Fibroblast of lung (primary cell): ENCODE measurements around the gene CREB5. TPM values are rescaled to one million over a fixed set of nuclear protein-coding genes. Genes with fewer than 3 reads are reported as not detected.
A peak's percentile ranks its signal among the peaks of the same experiment; 100 is the strongest.

Source experiments
- DNase-seq, 2 donors: peaks; one replicate each; pipeline versions ENCODE4 v3.0.0 to v3.0.0-alpha.2; 2010; ENCODE audit warnings: low read depth in 2 of 2
- H2AFZ ChIP-seq: 2 replicates; pipeline ENCODE4 v1.5.1; 2012; ENCODE audit warnings: low read length, control low read depth, inconsistent platforms
- H3K27ac ChIP-seq: 2 replicates; pipeline ENCODE4 v1.5.1; 2011; ENCODE audit warnings: low read length, control low read depth; ENCODE audit not compliant: insufficient read depth
- H3K27me3 ChIP-seq: 2 replicates; pipeline ENCODE4 v1.5.1; 2011; ENCODE audit warnings: mild to moderate bottlenecking, low read length; ENCODE audit not compliant: control insufficient read depth, insufficient read depth
- H3K36me3 ChIP-seq: 2 replicates; pipeline ENCODE4 v1.5.1; 2011; ENCODE audit warnings: low read length; ENCODE audit not compliant: control insufficient read depth, insufficient read depth
- H3K4me1 ChIP-seq: 2 replicates; pipeline ENCODE4 v1.5.1; 2011; ENCODE audit warnings: low read length; ENCODE audit not compliant: control insufficient read depth, insufficient read depth; ENCODE audit errors: extremely low read depth
- H3K4me2 ChIP-seq: 2 replicates; pipeline ENCODE4 v1.5.1; 2011; ENCODE audit warnings: low read length, control low read depth; ENCODE audit not compliant: insufficient read depth; ENCODE audit errors: extremely low read depth
- H3K4me3 ChIP-seq, 4 experiments: fragments of 200-600 bp in 1 of 4; sonication (generic) in 1 of 4; replicated peaks in 1 of 4; 2 replicates each; pipeline ENCODE4 v1.5.1; 2011 to 2016; ENCODE audit warnings: low read length in 4 of 4, low read depth in 3 of 4, mild to moderate bottlenecking in 3 of 4, control low read depth in 2 of 4, inconsistent platforms in 1 of 4, mixed read lengths in 1 of 4; ENCODE audit not compliant: insufficient read depth in 1 of 4; ENCODE audit errors: control extremely low read depth in 1 of 4
- H3K79me2 ChIP-seq: 2 replicates; pipeline ENCODE4 v1.5.1; 2012; ENCODE audit warnings: mild to moderate bottlenecking, low read length, inconsistent platforms; ENCODE audit not compliant: control insufficient read depth, insufficient read depth
- H3K9ac ChIP-seq: 2 replicates; pipeline ENCODE4 v1.5.1; 2011; ENCODE audit warnings: mild to moderate bottlenecking, low read length, control low read depth; ENCODE audit not compliant: insufficient read depth
- H3K9me3 ChIP-seq: 2 replicates; pipeline ENCODE4 v1.5.1; 2012; ENCODE audit warnings: low read depth, low read length; ENCODE audit not compliant: control insufficient read depth, insufficient read depth
- H4K20me1 ChIP-seq: 2 replicates; pipeline ENCODE4 v1.5.1; 2011; ENCODE audit warnings: low read length; ENCODE audit not compliant: control insufficient read depth, insufficient read depth; ENCODE audit errors: extremely low read depth
- EZH2 ChIP-seq: IDR thresholded peaks from 2 replicates; pipeline ENCODE4 v1.5.1; 2012; ENCODE audit warnings: low read length, control low read depth, mild to moderate bottlenecking; ENCODE audit errors: missing control alignments
- polyA plus RNA-seq, 2 donors: library from polyadenylated mRNA; depleted of rRNA in 1 of 2; stranded (reverse) in 1 of 2; unstranded in 1 of 2; fragments of >200 nt; gene quantifications; 2 replicates each; pipeline ENCODE4 v1.2.1, GENCODE V29; 2011 to 2012; ENCODE audit warnings: missing spikeins in 1 of 2
- total RNA-seq: library from RNA; depleted of rRNA; stranded (reverse); fragments of >200 nt; gene quantifications from 2 replicates; pipeline ENCODE4 v1.2.1, GENCODE V29; 2014
- TF ChIP-seq, protein P1 (sequence below), 2 donors: IDR thresholded peaks in 1 of 2; conservative IDR thresholded peaks in 1 of 2; 1 replicate in 1 of 2; 2 replicates in 1 of 2; pipeline ENCODE4 v1.5.1; 2011 to 2012; ENCODE audit warnings: low read length in 2 of 2, control low read depth in 1 of 2, inconsistent platforms in 1 of 2, low read depth in 1 of 2, mild to moderate bottlenecking in 1 of 2

Gene CREB5
- total and polyA plus RNA-seq, 2 donors (not counting 1 experiment from before 2014, with no cell fraction given): 8.2 to 28.4 TPM

DNA sequence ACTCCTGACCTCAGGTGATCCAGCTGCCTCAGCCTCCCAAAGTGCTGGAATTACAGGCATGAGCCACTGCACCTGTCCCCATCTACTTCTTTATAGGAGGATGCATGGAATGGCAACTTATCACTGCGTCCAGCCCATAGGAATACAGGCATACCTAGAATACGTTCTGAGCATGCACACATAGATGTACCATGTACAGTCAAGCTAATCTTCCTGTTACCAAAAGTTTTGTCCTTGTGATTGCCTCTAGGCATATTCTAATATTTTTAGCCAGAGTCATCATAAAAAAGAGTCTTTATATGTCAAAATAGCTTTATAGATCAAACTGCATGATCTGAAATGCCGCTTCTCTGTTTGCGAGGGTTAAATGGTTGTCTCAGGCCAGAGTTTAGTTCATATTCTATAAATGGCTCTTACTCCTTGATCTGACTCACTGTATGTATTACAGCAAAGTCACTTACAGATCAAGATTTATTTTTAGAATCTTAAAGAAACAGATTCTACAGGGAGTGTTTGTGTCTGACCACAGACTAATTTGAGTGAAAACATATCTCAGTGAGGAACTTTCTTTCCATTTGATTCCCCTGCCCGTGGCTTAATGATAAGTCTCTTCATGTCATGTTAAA lies 210.9 kb downstream of the CREB5 start:
- H3K9ac ChIP-seq: no peak overlapping the region
- no peak for TF ChIP-seq EZH2
- TF ChIP-seq, protein P1, sequence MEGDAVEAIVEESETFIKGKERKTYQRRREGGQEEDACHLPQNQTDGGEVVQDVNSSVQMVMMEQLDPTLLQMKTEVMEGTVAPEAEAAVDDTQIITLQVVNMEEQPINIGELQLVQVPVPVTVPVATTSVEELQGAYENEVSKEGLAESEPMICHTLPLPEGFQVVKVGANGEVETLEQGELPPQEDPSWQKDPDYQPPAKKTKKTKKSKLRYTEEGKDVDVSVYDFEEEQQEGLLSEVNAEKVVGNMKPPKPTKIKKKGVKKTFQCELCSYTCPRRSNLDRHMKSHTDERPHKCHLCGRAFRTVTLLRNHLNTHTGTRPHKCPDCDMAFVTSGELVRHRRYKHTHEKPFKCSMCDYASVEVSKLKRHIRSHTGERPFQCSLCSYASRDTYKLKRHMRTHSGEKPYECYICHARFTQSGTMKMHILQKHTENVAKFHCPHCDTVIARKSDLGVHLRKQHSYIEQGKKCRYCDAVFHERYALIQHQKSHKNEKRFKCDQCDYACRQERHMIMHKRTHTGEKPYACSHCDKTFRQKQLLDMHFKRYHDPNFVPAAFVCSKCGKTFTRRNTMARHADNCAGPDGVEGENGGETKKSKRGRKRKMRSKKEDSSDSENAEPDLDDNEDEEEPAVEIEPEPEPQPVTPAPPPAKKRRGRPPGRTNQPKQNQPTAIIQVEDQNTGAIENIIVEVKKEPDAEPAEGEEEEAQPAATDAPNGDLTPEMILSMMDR (conservative IDR thresholded peaks at IDR 0.05 in 1 of 2, IDR thresholded peaks at IDR 0.05 in 1 of 2; ENCODE audit: low read depth in 1 of 2, low read length in 2 of 2): no peak

DNA sequence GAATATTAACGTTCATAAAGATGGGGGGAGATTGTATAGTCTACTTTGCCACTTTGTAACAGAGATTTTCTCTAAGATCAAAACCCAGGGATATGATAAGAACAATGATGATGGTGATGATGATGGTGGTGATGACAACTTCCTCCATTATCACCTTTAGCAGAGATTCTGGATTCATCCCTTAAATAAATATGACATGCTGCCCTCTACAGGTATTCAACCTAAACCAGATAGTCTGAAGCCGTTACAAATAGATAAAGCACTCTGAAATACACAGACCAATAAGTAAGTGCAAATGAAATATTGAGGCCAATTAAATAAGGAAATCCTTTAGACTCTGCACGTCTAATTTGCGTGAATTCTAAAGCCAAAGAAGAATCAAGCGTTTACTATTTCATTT lies 211.5 kb downstream of the CREB5 start:
- H3K79me2 ChIP-seq: no peaks in the 10 kb centered on the region
- H3K9ac ChIP-seq: no peak overlapping the region
- H4K20me1 ChIP-seq: peaks cover 3% of the 10 kb centered on the region
- H3K9me3 ChIP-seq: no peaks in the 10 kb centered on the region
- no peak overlapping the region for H3K4me2 ChIP-seq
- no peak overlapping the region for H3K4me3 ChIP-seq
- TF ChIP-seq, protein P1 (conservative IDR thresholded peaks at IDR 0.05 in 1 of 2, IDR thresholded peaks at IDR 0.05 in 1 of 2; ENCODE audit: low read depth in 1 of 2, low read length in 2 of 2): no peak
- no peak for TF ChIP-seq EZH2
- H2AFZ ChIP-seq: no peak overlapping the region
- H3K36me3 ChIP-seq: no peaks in the 10 kb centered on the region
- no peak overlapping the region for H3K27ac ChIP-seq
- no peaks in the 10 kb centered on the region for H3K4me1 ChIP-seq
- no peak for DNase-seq
- no peaks in the 10 kb centered on the region for H3K27me3 ChIP-seq

More for the DNA sequence above, 210.9 kb downstream of the CREB5 start:
- H3K79me2 ChIP-seq: no peaks in the 10 kb centered on the region
- no peaks in the 10 kb centered on the region for H3K4me1 ChIP-seq
- no peak overlapping the region for H2AFZ ChIP-seq
- H3K9me3 ChIP-seq: no peaks in the 10 kb centered on the region
- no peaks in the 10 kb centered on the region for H3K36me3 ChIP-seq
- peak overlapping the region; percentile 13 for H3K27ac ChIP-seq
- H3K27me3 ChIP-seq: no peaks in the 10 kb centered on the region
- no peak overlapping the region for H3K4me3 ChIP-seq
- DNase-seq: peak; percentile 82 to 85
- H4K20me1 ChIP-seq: peaks cover 3% of the 10 kb centered on the region
- H3K4me2 ChIP-seq: no peak overlapping the region

DNA sequence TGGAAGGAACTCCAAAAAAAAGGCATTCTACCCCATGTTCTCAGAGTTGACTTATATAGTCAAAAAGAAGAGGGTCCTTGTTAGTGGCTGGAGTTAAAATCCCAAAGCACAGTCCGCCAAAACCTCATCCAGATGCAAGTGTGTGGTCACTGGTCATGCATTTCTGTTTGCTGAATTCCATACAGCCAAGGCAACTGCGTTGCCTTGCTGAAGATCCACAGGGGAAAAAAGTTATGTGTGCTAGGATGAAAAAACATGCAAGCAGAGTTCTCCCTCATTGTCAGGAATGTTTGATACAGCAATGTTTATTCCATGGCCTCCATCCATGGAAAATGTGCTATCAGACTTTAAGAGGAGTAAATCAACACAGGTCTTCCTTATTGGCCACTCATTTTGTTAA lies 213.1 kb downstream of the CREB5 start:
- Histone ChIP-seq H3K27me3 (no peaks in the 10 kb centered on the region), H4K20me1 (no peaks in the 10 kb centered on the region), H3K4me1 (peaks cover 3% of the 10 kb centered on the region), H3K4me2 (no peak overlapping the region), H3K36me3 (no peaks in the 10 kb centered on the region), H3K79me2 (no peaks in the 10 kb centered on the region), H3K9ac (no peak overlapping the region), H3K4me3 (no peak overlapping the region), H2AFZ (no peak overlapping the region), H3K27ac (no peak overlapping the region), H3K9me3 (no peaks in the 10 kb centered on the region)
- DNase-seq: no peak
- TF ChIP-seq EZH2: no peak
- TF ChIP-seq, protein P1 (conservative IDR thresholded peaks at IDR 0.05 in 1 of 2, IDR thresholded peaks at IDR 0.05 in 1 of 2; ENCODE audit: low read depth in 1 of 2, low read length in 2 of 2): no peak
